ENCODE data around the gene PGPEP1. TPM values are rescaled to one million over a fixed set of nuclear protein-coding genes. Genes with fewer than 3 reads are reported as not detected.
A peak's percentile ranks its signal among the peaks of the same experiment; 100 is the strongest.

The PGPEP1 gene
- total RNA-seq, 2 experiments from 2014 or later: 30.1 to 34.5 TPM

- no peak overlapping the region for H3K4me3 Mint-ChIP-seq
- CTCF ChIA-PET: interaction anchor here (3.4 kb wide), 1 partner anchor 28 kb away, joined by 49 read pairs; the partner anchor contains the start of gene JUND
- peaks cover 75% of the 10 kb centered on the region for H3K36me3 Mint-ChIP-seq (ENCODE audit: low read depth)
- POLR2A ChIA-PET: interaction anchor here (1.6 to 17.3 kb wide), 3 partner anchors 10 to 29 kb away, joined by 7 to 647 read pairs (median 9); partner anchors contain the start of gene JUND
- ATAC-seq: no peak
- no peak for DNase-seq
- no peaks in the 10 kb centered on the region for H3K9me3 Mint-ChIP-seq (ENCODE audit: insufficient read depth)
- no peaks in the 10 kb centered on the region for H3K27me3 Mint-ChIP-seq (ENCODE audit: low read depth)
- peaks cover 56% of the 10 kb centered on the region for H3K4me1 Mint-ChIP-seq (ENCODE audit: low read depth)
- H3K27ac Mint-ChIP-seq: no peak overlapping the region
These were observed 32.1 kb upstream of the PGPEP1 start for GRCh38 chr19:18308051-18308947.

- ChIA-PET POLR2A (interaction anchor here (1.6 to 17.3 kb wide), 3 partner anchors 9 to 30 kb away, joined by 7 to 647 read pairs (median 9); partner anchors contain the start of gene JUND), CTCF (interaction anchor here (3.4 kb wide), 1 partner anchor 29 kb away, joined by 49 read pairs; the partner anchor contains the start of gene JUND)
- H3K4me3 Mint-ChIP-seq: no peak overlapping the region
- ATAC-seq (no peak), DNase-seq (no peak)
- no peak overlapping the region for H3K27ac Mint-ChIP-seq
- peaks cover 74% of the 10 kb centered on the region for H3K36me3 Mint-ChIP-seq (ENCODE audit: low read depth)
- no peaks in the 10 kb centered on the region for H3K9me3 Mint-ChIP-seq (ENCODE audit: insufficient read depth)
- no peaks in the 10 kb centered on the region for H3K27me3 Mint-ChIP-seq (ENCODE audit: low read depth)
- peaks cover 56% of the 10 kb centered on the region for H3K4me1 Mint-ChIP-seq (ENCODE audit: low read depth)
These were observed 31.5 kb upstream of the PGPEP1 start for GRCh38 chr19:18308948-18309325.

- peaks cover 58% of the 10 kb centered on the region for H3K4me1 Mint-ChIP-seq (ENCODE audit: low read depth)
- ChIA-PET CTCF (interaction anchor here (3.4 to 13.8 kb wide), 2 partner anchors 30 to 32 kb away, joined by 49 to 464 read pairs; partner anchors contain the start of genes IQCN and JUND), POLR2A (interaction anchor here (1.2 to 17.3 kb wide), 4 partner anchors 8 to 31 kb away, joined by 5 to 647 read pairs (median 8); partner anchors contain the start of genes JUND and LSM4)
- H3K27me3 Mint-ChIP-seq (ENCODE audit: low read depth): no peaks in the 10 kb centered on the region
- H3K9me3 Mint-ChIP-seq (ENCODE audit: insufficient read depth): no peaks in the 10 kb centered on the region
- ATAC-seq (no peak), DNase-seq (no peak)
- H3K36me3 Mint-ChIP-seq (ENCODE audit: low read depth): peaks cover 73% of the 10 kb centered on the region
- no peak overlapping the region for H3K4me3 Mint-ChIP-seq
- no peak overlapping the region for H3K27ac Mint-ChIP-seq
These were observed 30.8 kb upstream of the PGPEP1 start for GRCh38 chr19:18309525-18310064.

DNA sequence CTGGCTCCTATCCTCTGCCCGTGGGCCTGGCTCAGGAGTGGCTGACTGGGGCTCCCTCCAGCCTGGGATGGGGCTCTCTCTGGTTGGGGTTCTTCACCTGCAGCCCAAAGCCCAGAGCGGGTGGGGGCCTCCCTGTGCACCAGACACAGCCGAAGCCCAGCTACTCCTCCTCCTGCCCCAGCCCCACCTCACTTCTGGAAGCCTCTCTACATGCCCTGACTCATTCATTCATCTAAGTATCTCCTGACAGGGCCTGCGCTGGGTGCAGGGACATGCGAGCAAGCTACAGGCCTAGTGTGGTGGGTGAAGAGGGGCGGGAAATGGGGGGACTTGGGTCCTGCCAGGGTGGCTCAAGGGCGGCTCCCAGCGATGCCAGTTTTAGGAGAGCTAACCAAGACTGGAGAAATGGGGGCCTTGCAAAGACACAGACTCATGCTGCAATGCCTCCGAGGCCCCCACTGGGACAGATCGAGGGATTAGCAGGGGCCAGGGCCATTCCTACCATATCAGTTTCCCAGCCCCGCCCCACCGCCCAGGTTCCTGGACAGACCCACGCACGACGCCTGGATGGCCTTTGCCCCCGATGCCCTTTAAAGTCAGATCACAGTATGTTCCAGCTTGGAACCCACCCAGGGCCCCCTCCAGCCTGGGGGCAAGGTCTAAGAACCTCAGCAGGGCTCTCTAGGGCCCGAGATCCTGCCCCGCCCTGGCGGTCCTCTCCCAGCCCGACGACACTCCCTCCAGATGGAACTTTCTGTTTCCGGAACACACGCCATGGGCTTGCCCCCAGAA is 30.1 kb upstream of the PGPEP1 start:
- H3K4me1 Mint-ChIP-seq (ENCODE audit: low read depth): peaks cover 57% of the 10 kb centered on the region
- no peaks in the 10 kb centered on the region for H3K27me3 Mint-ChIP-seq (ENCODE audit: low read depth)
- ATAC-seq: no peak
- H3K9me3 Mint-ChIP-seq (ENCODE audit: insufficient read depth): no peaks in the 10 kb centered on the region
- H3K27ac Mint-ChIP-seq: peak overlapping the region; percentile 52
- ChIA-PET CTCF (interaction anchor here (13.8 kb wide), 1 partner anchor 32 kb away, joined by 464 read pairs; the partner anchor contains the start of genes IQCN and JUND), POLR2A (interaction anchor here (0.6 to 17.3 kb wide), 4 partner anchors 10 to 892 kb away, joined by 4 to 647 read pairs (median 4); partner anchors contain the start of genes JUND and LSM4)
- DNase-seq: no peak
- H3K36me3 Mint-ChIP-seq (ENCODE audit: low read depth): peaks cover 72% of the 10 kb centered on the region
- H3K4me3 Mint-ChIP-seq: no peak overlapping the region

DNA sequence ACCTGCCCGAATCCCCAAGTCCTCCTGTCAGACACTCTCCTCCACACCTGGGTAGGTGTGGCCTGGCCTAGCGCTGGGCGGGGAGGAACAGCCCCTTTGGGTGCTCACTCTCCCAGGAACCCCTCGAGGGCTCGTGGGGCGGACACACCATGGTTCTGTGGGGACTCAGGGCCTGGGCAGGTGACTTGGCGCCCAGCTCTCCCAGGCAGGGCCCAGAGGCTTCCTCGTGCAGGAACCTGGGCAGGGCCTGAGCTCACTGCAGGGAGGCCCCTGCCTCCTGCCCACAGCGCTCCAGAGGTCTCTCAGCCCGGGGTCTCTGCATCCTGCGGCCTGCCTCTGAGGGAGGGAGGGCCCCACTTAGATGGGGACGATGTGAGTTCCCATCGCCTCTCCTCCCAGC is 29.4 kb upstream of the PGPEP1 start:
- ATAC-seq (no peak), DNase-seq (no peak)
- Mint-ChIP-seq H3K4me3 (no peak overlapping the region), H3K27me3 (ENCODE audit: low read depth) (no peaks in the 10 kb centered on the region), H3K4me1 (ENCODE audit: low read depth) (peaks cover 57% of the 10 kb centered on the region), H3K36me3 (ENCODE audit: low read depth) (peaks cover 72% of the 10 kb centered on the region), H3K9me3 (ENCODE audit: insufficient read depth) (no peaks in the 10 kb centered on the region), H3K27ac (peak overlapping the region; percentile 52)
- CTCF ChIA-PET: interaction anchor here (1.3 to 13.8 kb wide), 2 partner anchors 11 to 33 kb away, joined by 4 to 464 read pairs; partner anchors contain the start of genes IQCN and JUND
- POLR2A ChIA-PET: interaction anchor here (1.2 to 17.3 kb wide), 5 partner anchors 10 to 32 kb away, joined by 3 to 647 read pairs (median 4); partner anchors contain the start of genes JUND and LSM4

GRCh38 chr19:18311502-18312091 is 28.8 kb upstream of the PGPEP1 start:
- POLR2A ChIA-PET: interaction anchor here (1.2 to 17.3 kb wide), 4 partner anchors 9 to 33 kb away, joined by 3 to 647 read pairs (median 4); partner anchors contain the start of gene JUND
- ATAC-seq: no peak
- Mint-ChIP-seq H3K9me3 (ENCODE audit: insufficient read depth) (no peaks in the 10 kb centered on the region), H3K27me3 (ENCODE audit: low read depth) (no peaks in the 10 kb centered on the region), H3K36me3 (ENCODE audit: low read depth) (peaks cover 68% of the 10 kb centered on the region), H3K4me3 (no peak overlapping the region), H3K4me1 (ENCODE audit: low read depth) (peaks cover 55% of the 10 kb centered on the region), H3K27ac (no peak overlapping the region)
- CTCF ChIA-PET: interaction anchor here (1.3 to 13.8 kb wide), 2 partner anchors 10 to 34 kb away, joined by 4 to 464 read pairs; partner anchors contain the start of genes IQCN and JUND
- DNase-seq: no peak

DNA sequence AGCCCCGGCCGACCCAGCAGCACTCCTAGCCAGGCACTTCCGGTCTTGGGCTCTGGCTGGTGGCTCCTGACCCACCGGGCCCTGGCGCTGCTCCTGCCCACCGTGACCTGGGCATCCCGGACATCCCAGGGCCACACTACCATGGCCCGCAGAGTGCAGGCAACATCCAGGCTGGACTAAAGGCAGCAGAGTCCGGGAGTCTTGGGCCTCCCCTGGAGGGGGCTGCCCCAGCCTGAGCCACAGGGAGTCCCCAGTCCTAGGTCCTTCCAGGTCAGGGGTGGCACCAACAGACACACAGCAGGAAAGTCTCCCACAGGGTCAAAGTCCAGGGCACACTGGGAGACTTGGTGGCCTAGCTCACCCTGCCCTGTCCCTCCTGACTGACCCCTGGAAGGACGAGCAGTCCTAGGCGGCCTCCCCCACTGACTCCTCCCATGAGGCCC is 28.3 kb upstream of the PGPEP1 start:
- CTCF ChIA-PET: interaction anchor here (1.3 to 13.8 kb wide), 2 partner anchors 10 to 34 kb away, joined by 4 to 464 read pairs; partner anchors contain the start of genes IQCN and JUND
- Mint-ChIP-seq H3K9me3 (ENCODE audit: insufficient read depth) (no peaks in the 10 kb centered on the region), H3K4me1 (ENCODE audit: low read depth) (peaks cover 51% of the 10 kb centered on the region), H3K36me3 (ENCODE audit: low read depth) (peaks cover 64% of the 10 kb centered on the region), H3K27ac (peak overlapping the region; percentile 70), H3K4me3 (no peak overlapping the region), H3K27me3 (ENCODE audit: low read depth) (no peaks in the 10 kb centered on the region)
- POLR2A ChIA-PET: interaction anchor here (1.2 to 17.3 kb wide), 3 partner anchors 23 to 33 kb away, joined by 3 to 647 read pairs (median 3); partner anchors contain the start of gene JUND
- no peak for ATAC-seq
- no peak for DNase-seq

- Mint-ChIP-seq H3K36me3 (ENCODE audit: low read depth) (peaks cover 58% of the 10 kb centered on the region), H3K4me1 (ENCODE audit: low read depth) (peaks cover 54% of the 10 kb centered on the region), H3K9me3 (ENCODE audit: insufficient read depth) (no peaks in the 10 kb centered on the region), H3K4me3 (no peak overlapping the region), H3K27me3 (ENCODE audit: low read depth) (no peaks in the 10 kb centered on the region), H3K27ac (no peak overlapping the region)
- POLR2A ChIA-PET: interaction anchor here (1.8 to 17.3 kb wide), 3 partner anchors 9 to 34 kb away, joined by 7 to 647 read pairs (median 10); partner anchors contain the start of genes JUND and LSM4
- CTCF ChIA-PET: interaction anchor here (1.3 to 13.8 kb wide), 2 partner anchors 9 to 35 kb away, joined by 5 to 464 read pairs; partner anchors contain the start of genes IQCN, JUND and LSM4
- no peak for ATAC-seq
- no peak for DNase-seq
These were observed 27.0 kb upstream of the PGPEP1 start for GRCh38 chr19:18313398-18313797.

GRCh38 chr19:18317961-18318800 is 22.2 kb upstream of the PGPEP1 start:
- ATAC-seq (peak; percentile 52), DNase-seq (peak; percentile 67)
- Mint-ChIP-seq H3K4me3 (peak overlapping the region; percentile 71), H3K36me3 (ENCODE audit: low read depth) (peaks cover 63% of the 10 kb centered on the region), H3K9me3 (ENCODE audit: insufficient read depth) (no peaks in the 10 kb centered on the region), H3K4me1 (ENCODE audit: low read depth) (peaks cover 73% of the 10 kb centered on the region), H3K27ac (peak overlapping the region; percentile 95), H3K27me3 (ENCODE audit: low read depth) (no peaks in the 10 kb centered on the region)
- ChIA-PET POLR2A (interaction anchor here (0.6 to 17.3 kb wide), 7 partner anchors 10 to 39 kb away, joined by 3 to 647 read pairs (median 9); partner anchors contain the start of gene JUND), CTCF (interaction anchor here (0.8 to 13.8 kb wide), 5 partner anchors 10 to 49 kb away, joined by 3 to 464 read pairs (median 10); partner anchors contain the start of genes IQCN and JUND)

All from activated CD8-positive, alpha-beta T cell treated with anti-CD3 and anti-CD28 coated beads, Interleukin-2, amount 10 ng/mL, durations not matched to agents 7 days and 5 days (primary cell).